ENCODE results near the gene ETV3L.

ETV3L gene

DNA sequence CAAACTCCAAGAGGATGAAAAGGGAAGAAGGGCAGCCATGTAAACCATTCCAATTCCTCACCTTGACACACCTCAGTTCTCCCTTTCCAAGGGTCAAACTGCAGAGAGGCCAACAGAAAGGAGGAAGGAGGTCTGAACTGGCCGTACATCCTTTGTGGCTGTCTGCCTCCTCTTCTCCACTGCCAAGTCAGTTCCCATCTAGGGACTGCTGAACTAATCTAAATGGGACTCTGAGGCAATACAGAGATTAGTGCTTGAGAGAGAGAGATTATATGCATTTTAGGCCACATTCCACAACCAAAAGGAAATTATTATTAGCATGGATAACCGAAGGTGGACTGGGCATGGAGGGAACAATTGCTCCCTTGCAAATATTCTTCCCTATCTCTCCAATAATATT lies 56.8 kb downstream of the ETV3L start:
- ChIA-PET CTCF (no interaction called here), POLR2A (ENCODE audit: low non-redundant PET) (no interaction called here)
- TF ChIP-seq, protein P1, sequence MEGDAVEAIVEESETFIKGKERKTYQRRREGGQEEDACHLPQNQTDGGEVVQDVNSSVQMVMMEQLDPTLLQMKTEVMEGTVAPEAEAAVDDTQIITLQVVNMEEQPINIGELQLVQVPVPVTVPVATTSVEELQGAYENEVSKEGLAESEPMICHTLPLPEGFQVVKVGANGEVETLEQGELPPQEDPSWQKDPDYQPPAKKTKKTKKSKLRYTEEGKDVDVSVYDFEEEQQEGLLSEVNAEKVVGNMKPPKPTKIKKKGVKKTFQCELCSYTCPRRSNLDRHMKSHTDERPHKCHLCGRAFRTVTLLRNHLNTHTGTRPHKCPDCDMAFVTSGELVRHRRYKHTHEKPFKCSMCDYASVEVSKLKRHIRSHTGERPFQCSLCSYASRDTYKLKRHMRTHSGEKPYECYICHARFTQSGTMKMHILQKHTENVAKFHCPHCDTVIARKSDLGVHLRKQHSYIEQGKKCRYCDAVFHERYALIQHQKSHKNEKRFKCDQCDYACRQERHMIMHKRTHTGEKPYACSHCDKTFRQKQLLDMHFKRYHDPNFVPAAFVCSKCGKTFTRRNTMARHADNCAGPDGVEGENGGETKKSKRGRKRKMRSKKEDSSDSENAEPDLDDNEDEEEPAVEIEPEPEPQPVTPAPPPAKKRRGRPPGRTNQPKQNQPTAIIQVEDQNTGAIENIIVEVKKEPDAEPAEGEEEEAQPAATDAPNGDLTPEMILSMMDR (conservative IDR thresholded peaks at IDR 0.05; ENCODE audit: low read depth): no peak
- no peak overlapping the region for H3K27ac ChIP-seq
- DNase-seq (ENCODE audit: low spot score): no peak

Measured in RWPE1 (cell line).